Sciatic nerve (tissue), 2 donors: ENCODE data around the gene MOB1B. TPM values are rescaled to one million over a fixed set of nuclear protein-coding genes. Genes with fewer than 3 reads are reported as not detected.
"Not testable (repeated sequence)": the region's sequence is repeated elsewhere in the genome, so short reads cannot be mapped to it uniquely, and the experiment has no call there.

ENCODE experiments used
- ATAC-seq: fragments of 200-7000 bp; cut with Tn5 transposase; one replicate; pipeline ENCODE4 v1.9.1; 2020; ENCODE audit warnings: mild to moderate bottlenecking, moderate library complexity
- DNase-seq: peaks from one replicate; pipeline ENCODE4 v3.0.0-alpha.2; 2020; ENCODE audit warnings: low spot score
- intact Hi-C: fragments of 100-400 bp; cut with DNase I; formaldehyde crosslinking; loops from one replicate; pipeline ENCODE4 v1.14.2; 2022
- total RNA-seq: library from RNA; stranded (reverse); fragmentation: NEBNext Ultra II Directional; extraction: Animal tissue kit (Norgen Biotek cat#: 25700); gene quantifications from one replicate; pipeline ENCODE4 v1.2.1, GENCODE V29; 2021
- donor health status: DM: no; HTN: no; CAD: no.
- donor health status: DM: no; HTN: no; CAD: no.

Gene MOB1B
- total RNA-seq, 1 donor from 2014 or later, result 34.3 TPM

DNA sequence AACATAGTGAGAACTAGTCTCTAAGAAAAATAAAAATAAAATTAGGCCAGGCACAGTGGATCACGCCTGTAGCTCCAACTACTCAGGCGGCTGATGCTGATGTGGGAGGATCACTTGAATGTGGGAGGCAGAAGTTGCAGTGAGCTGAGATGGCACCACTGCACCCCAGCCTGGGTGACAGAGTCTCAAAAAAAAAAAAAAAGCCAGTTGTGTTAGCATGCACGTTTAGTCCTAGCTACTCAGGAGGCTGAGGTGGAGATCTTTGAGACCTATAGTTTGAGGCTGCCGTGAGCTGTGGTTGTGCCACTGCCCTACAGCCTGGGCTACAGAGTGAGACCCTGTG, 93.8 kb downstream of the MOB1B start:
- no peak for ATAC-seq
- intact Hi-C loops, result no loop called here

DNA sequence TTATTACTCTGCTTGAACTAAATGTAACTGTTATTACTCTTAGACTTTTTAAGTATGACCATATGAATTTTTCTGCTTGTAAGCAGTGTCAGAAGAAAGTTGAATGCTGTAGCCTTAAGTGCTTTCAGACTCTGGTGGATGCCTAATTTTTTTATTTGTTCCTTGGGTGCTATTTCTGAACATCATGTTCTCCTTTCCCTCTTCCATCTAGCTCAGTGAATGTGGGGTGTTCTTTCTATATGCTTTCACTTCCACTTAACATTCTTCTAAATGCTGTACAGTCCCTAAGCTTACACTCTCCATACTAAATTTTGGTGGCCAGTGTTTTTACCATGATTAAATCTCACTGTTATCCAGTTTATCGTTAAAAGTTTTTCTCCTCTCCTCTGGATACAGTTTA, 94.9 kb downstream of the MOB1B start:
- no peak for ATAC-seq
- intact Hi-C loops, result no loop called here

More for the DNA sequence above, 93.8 kb downstream of the MOB1B start:
- DNase-seq, result no peak

DNA sequence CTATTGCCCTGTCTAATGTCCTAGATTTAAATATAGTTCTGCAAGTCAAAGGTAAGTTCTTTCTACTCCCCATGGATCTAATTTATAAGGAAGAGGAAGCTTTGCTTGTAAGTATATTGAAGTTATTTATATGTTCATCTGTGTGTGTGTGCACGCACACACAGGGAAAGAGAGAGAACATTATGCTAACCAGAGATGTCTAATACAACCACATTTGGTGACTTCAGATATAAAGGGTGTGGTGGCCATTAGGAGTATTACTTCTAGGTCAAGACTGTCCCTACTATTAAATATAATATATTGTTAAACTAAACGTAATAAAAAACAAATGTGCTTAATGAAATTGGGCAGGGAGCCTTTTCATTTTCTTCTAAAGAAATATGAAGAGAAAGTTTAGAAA, 95.4 kb downstream of the MOB1B start:
- DNase-seq (no peak), ATAC-seq (no peak)
- intact Hi-C loops, result no loop called here

More for the DNA sequence above, 94.9 kb downstream of the MOB1B start:
- DNase-seq, result no peak

DNA sequence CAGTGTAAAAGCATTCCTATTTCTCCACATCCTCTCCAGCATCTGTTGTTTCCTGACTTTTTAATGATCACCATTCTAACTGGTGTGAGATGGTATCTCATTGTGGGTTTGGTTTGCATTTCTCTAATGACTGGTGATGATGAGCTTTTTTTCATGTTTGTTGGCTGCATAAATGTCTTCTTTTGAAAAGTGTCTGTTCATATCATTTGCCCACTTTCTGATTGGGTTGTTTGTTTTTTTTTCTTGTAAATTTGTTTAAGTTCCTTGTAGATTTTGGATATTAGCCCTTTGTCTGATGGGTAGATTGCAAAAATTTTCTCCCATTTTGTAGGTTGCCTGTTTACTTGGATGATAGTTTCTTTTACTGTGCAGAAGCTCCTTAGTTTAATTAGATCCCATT, 97.5 kb downstream of the MOB1B start:
- intact Hi-C loops, ATAC-seq, DNase-seq: not testable (repeated sequence)

DNA sequence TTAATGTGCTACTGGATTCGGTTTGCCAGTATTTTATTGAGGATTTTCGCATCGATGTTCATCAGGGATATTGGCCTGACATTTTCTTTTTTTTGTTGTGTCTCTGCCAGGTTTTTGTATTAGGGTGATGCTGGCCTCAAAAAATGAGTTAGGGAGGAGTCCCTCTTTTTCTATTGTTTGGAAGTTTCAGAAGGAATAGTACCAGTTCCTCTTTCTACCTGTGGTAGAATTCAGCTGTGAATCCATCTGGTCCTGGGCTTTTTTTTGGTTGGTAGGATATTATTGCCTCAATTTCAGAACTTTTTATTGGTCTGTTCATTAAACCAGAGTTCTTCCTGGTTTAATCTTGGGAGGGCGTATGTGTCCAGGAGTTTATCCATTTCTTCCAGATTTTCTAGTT, 99.2 kb downstream of the MOB1B start:
- intact Hi-C loops, ATAC-seq, DNase-seq: not testable (repeated sequence)

DNA sequence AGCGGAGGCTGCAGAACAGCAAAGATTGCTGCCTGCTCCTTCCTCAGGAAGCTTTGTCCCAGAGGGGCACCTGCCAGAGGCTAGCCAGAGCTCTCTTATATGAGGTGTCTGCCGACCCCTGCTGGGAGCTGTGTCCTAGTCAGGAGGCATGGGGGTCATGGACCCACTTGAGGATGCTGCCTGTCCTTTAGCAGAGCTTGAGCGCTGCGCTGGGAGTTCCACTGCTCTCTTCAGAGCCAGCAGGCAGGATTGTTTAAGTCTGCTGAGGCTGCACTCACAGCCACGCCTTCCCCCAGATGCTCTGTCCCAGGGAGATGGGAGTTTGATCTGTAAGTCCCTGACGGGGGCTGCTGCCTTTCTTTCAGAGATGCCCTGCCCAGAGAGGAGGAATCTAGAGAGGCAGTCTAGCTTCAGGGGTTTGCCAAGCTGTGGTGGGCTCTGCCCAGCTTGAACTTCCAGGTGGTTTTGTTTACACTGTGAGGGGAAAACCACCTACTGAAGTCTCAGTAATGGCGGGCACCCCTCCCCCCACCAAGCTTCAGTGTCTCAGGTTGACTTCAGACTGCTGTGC, 102.2 kb downstream of the MOB1B start:
- intact Hi-C loops, result no loop called here
- DNase-seq (no peak), ATAC-seq (no peak)

DNA sequence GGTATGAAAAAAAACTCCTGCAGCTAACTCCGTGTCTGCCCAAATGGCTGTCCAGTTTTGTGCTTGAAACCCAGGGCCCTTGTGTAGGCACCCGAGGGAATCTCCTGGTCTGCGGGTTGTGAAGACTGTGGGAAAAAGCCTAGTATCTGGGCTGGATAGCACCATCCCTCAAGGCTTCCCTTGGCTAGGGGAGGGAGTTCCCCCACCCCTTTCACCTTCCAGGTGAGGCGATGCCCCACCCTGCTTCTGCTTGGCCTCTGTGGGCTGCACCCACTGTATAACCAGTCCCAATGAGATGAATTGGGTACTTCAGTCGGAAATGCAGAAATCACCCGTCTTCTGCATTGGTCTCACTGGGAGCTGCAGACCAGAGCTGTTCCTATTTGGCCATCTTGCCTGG, 102.9 kb downstream of the MOB1B start:
- intact Hi-C loops, DNase-seq, ATAC-seq: not testable (repeated sequence)

DNA sequence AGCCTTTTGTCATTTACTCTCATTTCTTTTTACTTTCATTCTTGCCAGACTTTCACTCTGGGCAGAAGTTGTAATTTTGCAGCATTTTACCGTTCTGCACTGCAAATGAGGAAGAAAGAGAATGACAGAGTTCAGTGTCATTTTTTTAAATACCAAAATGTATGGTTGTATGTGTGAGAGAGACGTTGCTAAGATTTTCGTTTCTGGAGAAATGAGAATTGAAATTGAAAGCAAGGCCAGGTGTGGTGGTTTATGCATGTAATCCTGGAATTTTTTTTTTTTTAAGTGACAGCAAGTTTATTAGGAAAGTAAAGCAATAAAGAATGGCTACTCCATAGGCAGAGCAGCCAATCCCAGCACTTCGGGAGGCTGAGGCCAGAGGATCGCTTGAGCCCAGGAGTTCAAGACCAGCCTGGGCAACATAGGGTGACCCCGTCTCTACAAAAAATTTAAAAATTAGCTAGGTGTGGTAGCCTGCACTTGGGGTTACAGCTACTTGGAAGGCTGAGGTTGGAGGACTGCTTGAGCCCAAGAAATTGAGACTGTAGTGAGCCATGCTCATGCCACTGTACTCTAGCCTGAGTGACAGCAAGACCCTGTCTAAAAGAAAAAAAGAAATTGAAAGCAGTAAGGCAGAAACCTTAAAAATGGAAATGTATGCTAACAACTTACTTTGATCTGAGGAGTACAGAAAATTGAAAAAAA, 104.2 kb downstream of the MOB1B start:
- no peak for DNase-seq
- intact Hi-C loops, result no loop called here
- no peak for ATAC-seq

DNA sequence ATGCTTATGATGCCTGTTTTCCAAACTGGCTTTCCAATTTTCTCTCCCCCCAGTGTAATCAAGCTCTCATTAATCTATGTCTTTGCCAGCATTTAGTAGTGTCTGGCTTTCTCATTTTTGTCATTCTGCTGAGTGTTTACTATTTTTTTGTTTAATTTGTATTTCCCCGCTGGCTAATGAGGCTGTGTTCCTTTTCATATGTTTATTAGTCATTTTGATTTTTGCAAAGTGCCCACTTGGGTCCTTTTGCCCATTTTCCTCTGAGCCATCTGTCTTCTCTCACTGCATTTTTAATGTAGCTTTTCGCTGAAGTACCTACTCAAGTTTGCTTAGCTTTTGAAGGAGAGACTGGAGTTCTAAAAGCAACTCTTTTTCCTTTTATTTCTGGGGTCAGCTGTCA, 106.0 kb downstream of the MOB1B start:
- ATAC-seq, result no peak
- intact Hi-C loops, result no loop called here

DNA sequence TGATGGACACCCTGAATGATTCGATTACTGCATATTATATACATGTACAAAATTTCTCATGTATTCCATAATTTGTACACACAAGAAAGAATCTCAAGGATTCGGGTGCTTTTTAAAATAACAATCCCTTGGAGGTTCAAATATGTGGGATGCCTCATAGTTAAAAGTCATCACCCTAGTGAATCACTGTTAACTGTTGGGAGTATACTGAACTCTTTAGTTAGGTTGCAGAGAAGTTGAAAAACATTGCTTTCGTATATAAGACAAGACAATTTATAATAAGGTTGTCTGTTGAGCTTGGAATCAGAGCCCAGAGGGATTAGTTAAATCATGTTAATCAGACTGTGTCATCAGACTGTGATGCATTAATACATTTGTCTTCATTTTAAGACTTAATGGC, 106.9 kb downstream of the MOB1B start:
- DNase-seq, result no peak
- no peak for ATAC-seq
- intact Hi-C loops, result no loop called here

More for the DNA sequence above, 106.0 kb downstream of the MOB1B start:
- DNase-seq, result no peak

DNA sequence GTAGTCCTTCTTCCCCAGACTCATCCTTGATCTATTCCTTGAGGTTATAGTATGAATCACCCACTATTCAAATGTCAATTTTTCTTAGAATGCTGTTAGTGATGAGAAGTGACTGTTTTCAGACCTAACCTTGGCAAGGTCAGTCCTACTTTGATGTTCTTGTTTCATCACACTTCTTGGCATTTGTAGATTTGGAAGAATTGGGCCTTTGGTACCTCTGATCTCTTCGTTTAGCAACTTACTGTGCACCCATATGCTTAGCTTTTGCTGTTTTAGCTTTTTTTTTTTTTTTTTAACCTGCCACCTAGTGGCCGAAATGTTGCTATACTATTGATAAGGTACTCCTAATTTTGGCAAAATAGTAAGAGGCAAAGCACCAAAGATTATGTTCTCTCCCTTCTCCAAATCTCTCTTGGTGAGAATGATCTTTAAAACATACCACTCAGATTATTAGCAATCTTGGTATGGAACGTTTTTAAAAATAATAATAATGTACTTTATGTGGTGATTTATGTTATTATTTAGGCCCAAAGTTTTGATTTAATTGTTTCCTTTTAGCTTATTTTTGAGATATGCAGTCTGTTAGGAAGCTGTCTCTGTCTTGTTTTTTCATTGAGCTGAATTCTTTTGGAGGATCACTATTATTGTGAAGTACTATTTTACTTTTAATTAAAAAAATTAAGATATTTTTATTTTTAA, 107.9 kb downstream of the MOB1B start:
- no peak for DNase-seq
- ATAC-seq, result peak; percentile 53
- intact Hi-C loops, result no loop called here

DNA sequence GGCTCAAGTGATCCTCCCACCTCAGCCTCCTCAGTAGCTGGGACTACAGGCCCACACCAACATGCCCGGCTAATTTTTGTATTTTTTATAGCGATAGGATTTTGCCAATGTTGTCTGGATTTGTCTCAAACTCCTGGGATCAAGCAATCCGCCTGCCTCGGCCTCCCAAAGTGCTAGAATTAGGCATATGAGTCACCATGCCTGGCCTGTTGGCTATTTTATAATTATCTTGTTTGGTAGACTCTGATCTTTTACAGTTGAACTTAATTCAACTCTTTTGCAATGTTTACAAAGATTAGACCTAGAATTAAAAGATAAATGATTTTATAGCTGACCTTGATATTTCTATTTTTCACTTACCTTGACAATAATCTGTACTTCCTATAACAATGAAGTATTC, 109.3 kb downstream of the MOB1B start:
- ATAC-seq (no peak), DNase-seq (no peak)
- intact Hi-C loops, result no loop called here

DNA sequence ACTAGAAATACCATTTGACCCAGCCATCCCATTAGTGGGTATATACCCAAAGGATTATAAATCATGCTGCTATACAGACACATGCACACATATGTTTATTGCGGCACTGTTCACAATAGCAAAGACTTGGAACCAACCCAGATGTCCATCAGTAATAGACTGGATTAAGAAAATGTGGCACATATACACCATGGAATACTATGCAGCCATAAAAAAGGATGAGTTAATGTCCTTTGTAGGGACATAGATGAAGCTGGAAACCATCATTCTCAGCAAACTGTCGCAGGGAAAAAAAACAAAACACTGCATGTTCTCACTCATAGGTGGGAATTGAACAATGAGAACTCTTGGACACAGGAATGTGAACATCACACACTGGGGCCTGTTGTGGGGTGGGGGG, 115.2 kb downstream of the MOB1B start:
- ATAC-seq, DNase-seq, intact Hi-C loops: not testable (repeated sequence)

DNA sequence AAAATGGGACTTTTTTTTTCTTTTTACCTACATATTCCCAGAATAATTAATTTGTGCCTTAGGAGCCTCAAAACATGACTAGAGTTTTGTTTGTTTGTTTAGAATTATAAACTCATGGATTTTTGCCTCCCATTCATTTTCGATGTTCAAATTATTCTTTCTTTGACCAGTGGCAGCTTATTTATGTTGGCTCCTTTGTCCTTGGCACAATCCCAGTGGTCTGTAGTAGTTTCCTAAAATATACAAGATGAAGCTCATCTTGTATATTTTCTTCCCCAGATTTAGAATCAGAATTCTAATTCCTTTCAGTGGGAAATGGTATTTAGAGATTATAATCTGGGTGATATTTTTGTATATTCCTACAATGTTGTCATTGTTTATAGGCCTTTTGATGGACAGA, 118.4 kb downstream of the MOB1B start:
- intact Hi-C loops, result no loop called here
- no peak for ATAC-seq
- no peak for DNase-seq

DNA sequence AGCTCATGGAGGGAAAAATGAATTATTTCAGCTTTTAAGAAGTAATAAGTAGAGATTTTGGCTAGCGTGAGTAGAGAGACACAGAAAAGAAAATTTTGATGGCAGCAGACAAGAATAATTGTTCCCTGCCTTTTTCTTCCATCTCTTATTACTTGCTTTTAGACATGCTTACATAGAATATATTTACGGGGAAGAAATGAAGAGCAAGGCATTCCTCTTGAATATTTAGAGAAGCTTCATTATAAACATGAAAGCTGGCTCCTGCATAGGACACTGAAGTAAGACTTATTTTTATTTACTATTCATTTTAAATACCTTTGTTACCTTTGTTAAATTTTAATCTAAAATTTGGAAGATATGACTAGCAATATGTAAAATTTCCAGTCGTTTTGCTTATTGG, 123.5 kb downstream of the MOB1B start:
- DNase-seq (no peak), ATAC-seq (no peak)
- intact Hi-C loops, result no loop called here

DNA sequence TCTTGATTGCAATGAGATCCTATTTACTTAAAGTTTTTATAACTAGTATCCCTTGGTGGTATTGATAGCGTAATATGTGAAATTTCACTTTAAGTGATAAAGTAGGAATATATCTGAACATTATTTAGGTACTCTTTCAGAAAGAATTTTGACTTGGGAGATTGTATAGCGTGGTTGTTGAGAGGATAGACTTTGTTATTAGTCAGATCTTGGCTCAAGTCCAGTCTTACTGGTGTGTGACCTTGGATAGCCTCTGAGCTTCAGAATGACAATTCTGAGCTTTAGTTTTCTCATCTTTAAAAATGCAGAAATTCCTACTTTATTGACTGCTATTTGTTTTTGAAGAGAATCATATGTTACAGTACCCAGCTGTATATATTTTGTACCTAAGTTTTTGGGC, 123.9 kb downstream of the MOB1B start:
- ATAC-seq (no peak), DNase-seq (no peak)
- intact Hi-C loops, result no loop called here

DNA sequence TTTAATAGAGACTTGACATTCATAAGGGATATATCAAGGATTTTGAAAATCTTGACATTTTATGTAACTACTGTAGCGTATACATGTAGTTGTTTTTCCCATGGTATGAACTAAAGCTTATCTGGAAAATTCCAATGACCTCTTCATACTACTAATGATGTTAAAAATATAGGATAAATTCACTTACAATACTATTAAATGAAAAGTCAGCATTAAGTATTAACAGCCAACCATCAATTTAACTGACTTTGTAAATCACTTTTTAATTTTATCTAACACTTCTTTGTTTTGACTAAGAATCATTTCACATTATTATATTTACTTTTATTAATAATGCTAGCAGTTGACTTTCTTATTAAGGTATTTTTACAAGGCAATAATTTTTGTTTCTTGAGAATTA, 125.4 kb downstream of the MOB1B start:
- DNase-seq, result no peak
- ATAC-seq, result no peak
- intact Hi-C loops, result no loop called here

DNA sequence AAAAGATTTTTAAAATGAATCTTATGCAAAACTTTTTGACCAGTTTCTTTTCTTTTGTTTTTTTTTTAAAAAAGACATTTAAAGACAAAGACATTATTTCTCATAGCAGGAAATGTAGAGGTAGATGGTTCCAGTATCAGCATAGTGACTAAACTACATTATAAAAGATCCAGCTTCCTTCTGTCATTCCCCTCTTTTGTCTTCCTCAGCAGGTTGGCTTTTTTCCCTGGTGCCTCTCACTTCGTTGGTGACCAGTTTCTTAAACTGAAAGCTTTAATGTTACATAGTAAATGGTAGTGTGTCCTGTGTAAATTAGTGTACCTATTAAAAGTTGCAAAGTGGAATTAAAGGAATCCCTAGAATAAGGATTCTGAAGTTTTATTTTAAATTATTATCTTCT, 127.3 kb downstream of the MOB1B start:
- intact Hi-C loops, result no loop called here
- no peak for ATAC-seq
- DNase-seq, result no peak

DNA sequence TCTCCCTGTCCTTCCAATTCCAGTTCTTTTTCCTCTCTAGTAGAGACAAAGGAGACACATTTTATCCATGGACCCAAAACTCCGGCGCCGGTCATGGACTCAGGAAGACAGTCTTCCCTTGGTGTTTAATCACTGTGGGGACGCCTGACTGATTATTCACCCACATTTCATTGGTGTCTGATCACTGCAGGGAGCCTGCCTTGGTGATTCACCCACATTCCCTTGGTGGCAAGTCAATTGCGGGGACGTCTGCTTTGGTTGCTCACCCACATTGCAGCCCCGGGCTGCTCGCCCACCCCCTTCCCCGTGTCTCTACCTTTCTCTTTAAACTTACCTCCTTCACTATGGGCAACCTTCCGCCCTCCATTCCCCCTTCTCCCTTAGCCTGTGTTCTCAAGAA, 129.9 kb downstream of the MOB1B start:
- DNase-seq, intact Hi-C loops, ATAC-seq: not testable (repeated sequence)
